ENCODE data around the gene RAET1E. TPM values are rescaled to one million over a fixed set of nuclear protein-coding genes. Genes with fewer than 3 reads are reported as not detected.

Gene RAET1E
- total and polyA plus RNA-seq, 2 donors (not counting 1 experiment from before 2014, with no cell fraction given): not detected

DNA sequence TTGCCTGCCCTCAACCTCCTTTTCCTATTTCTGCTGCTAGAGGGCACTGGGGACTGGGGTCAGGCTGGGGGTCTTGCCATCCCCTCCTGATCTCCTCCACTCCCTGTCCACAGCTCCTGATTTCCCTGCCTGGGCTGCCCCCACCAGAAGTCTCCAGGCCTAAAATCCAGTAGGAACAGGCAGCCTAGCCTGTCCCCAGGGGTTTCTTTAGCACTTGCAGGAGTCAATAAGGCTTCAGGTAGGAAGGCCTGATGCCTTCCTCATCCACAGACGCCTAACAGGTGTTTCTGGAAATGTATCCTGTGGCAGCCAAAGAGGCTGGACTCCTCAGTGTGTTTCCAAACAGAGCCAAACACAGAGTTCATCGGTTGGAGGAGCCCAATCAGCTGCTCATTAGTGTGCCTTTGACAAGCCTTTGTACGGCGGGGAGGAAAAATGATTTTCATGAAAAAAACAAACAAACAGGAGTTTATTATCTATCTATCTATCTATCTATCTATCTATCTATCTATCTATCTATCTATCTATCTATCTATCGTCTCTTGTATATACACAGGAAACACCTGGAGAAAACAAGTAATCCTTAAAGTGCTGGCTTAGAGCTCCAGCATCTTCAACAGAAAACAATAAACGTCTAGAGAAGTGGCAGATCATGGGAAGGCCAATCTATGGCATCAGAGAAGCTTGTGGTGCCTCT is 3.7 kb upstream of the RAET1E start:
- H2AFZ ChIP-seq (ENCODE audit: insufficient read depth, low read depth, low read length, poor library complexity, severe bottlenecking): no peak overlapping the region
- H3K4me1 Mint-ChIP-seq: no peaks in the 10 kb centered on the region
- DNase-seq: no peak
- H3K79me2 ChIP-seq (ENCODE audit: control insufficient read depth, insufficient read depth, low read length): no peaks in the 10 kb centered on the region
- no peak overlapping the region for H3K9ac ChIP-seq (ENCODE audit: low read length)
- H3K9me3 Mint-ChIP-seq (ENCODE audit: insufficient read depth): no peaks in the 10 kb centered on the region
- intact Hi-C loops (cut with micrococcal nuclease): no loop called here
- H3K27me3 Mint-ChIP-seq: peaks cover 29% of the 10 kb centered on the region
- no peak overlapping the region for H3K4me3 ChIP-seq (ENCODE audit: control extremely low read depth in 1 of 5, extremely low read depth in 1 of 5, insufficient read depth in 1 of 5, low read depth in 2 of 5, low read length in 4 of 5)
- no peak for ATAC-seq (ENCODE audit: low read depth)
- CTCF ChIA-PET: no interaction called here
- no peak overlapping the region for H3K4me3 Mint-ChIP-seq
- H4K20me1 ChIP-seq (ENCODE audit: control insufficient read depth, insufficient read depth, low read length, poor library complexity, severe bottlenecking): no peaks in the 10 kb centered on the region
- H3K4me1 ChIP-seq (ENCODE audit: control insufficient read depth in 2 of 2, insufficient read depth in 2 of 2, low read length in 2 of 2): no peaks in the 10 kb centered on the region
- no peak overlapping the region for H3K27ac Mint-ChIP-seq
- 72% methylated on average over 2 of the region's 6 CpGs for WGBS (ENCODE audit: insufficient coverage)
- POLR2A ChIA-PET: no interaction called here
- no peaks in the 10 kb centered on the region for H3K36me3 ChIP-seq (replicated peaks in 1 of 2; ENCODE audit: control extremely low read depth in 1 of 2, control insufficient read depth in 1 of 2, extremely low read depth in 1 of 2, insufficient read depth in 2 of 2, low read length in 1 of 2)
- no peak overlapping the region for H3K4me2 ChIP-seq (replicated peaks; ENCODE audit: low read depth, low read length, poor library complexity, severe bottlenecking)
- no peak overlapping the region for H3K27ac ChIP-seq (ENCODE audit: low read length in 2 of 2)
- no peaks in the 10 kb centered on the region for H3K9me3 ChIP-seq (ENCODE audit: control extremely low read depth in 1 of 3, control insufficient read depth in 2 of 3, insufficient read depth in 1 of 3, low read length in 2 of 3)
- H3K27me3 ChIP-seq (replicated peaks in 1 of 4; ENCODE audit: control extremely low read depth in 1 of 4, control insufficient read depth in 3 of 4, insufficient read depth in 4 of 4, low read length in 3 of 4): peaks cover 0 to 11% (median 0%) of the 10 kb centered on the region in 4 experiments
- TF ChIP-seq EZH2 (IDR thresholded peaks at IDR 0.05; ENCODE audit: borderline replicate concordance, insufficient read depth, low read depth, low read length, poor library complexity, severe bottlenecking): no peak
- TF ChIP-seq, protein P1, sequence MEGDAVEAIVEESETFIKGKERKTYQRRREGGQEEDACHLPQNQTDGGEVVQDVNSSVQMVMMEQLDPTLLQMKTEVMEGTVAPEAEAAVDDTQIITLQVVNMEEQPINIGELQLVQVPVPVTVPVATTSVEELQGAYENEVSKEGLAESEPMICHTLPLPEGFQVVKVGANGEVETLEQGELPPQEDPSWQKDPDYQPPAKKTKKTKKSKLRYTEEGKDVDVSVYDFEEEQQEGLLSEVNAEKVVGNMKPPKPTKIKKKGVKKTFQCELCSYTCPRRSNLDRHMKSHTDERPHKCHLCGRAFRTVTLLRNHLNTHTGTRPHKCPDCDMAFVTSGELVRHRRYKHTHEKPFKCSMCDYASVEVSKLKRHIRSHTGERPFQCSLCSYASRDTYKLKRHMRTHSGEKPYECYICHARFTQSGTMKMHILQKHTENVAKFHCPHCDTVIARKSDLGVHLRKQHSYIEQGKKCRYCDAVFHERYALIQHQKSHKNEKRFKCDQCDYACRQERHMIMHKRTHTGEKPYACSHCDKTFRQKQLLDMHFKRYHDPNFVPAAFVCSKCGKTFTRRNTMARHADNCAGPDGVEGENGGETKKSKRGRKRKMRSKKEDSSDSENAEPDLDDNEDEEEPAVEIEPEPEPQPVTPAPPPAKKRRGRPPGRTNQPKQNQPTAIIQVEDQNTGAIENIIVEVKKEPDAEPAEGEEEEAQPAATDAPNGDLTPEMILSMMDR (IDR thresholded peaks at IDR 0.05): no peak

DNA sequence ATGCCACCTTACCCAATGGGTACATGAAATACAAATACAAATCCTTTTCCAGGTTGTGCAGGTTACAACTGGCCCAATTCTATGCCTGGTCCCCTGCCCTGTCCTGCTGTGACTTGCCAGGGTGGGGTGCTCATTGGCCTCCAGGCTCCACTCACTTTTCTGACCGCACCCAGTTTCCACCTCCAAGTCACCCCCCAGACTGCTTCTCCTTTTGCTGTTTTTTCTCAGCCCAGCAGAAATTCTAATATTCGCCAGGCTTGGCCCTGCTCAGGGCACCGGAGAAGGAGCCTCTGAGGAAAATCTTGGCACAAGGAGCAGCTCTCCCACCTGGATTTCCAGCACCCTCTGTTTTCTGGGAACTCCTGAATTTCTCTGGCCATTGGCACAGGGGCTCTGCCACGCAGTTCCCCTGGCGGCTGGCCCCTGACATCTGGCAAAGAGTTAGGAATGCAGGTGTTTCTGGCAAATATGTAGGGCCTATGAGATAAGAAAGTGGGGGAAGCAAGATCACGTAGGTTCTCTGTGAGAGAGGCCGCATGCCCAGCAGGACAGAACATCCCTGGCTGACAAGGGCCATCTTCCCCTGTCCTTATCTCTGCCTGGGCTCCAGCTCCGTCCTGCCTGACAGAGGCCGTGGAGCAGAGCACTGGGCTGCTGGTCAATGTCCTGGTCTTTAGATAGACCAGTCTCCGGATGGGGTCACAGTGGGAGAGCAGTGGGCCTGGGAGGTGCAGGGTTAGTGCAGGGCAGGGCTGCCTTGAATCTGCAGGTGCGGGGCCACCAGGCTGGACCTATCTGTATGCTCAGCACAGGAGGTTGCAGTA is 2.9 kb upstream of the RAET1E start:
- no peak overlapping the region for H3K4me3 Mint-ChIP-seq
- CTCF ChIA-PET: no interaction called here

More for the DNA sequence above, 2.9 kb upstream of the RAET1E start:
- no peaks in the 10 kb centered on the region for H3K4me1 ChIP-seq (ENCODE audit: control insufficient read depth in 2 of 2, insufficient read depth in 2 of 2, low read length in 2 of 2)
- H4K20me1 ChIP-seq (ENCODE audit: control insufficient read depth, insufficient read depth, low read length, poor library complexity, severe bottlenecking): no peaks in the 10 kb centered on the region
- H2AFZ ChIP-seq (ENCODE audit: insufficient read depth, low read depth, low read length, poor library complexity, severe bottlenecking): no peak overlapping the region
- H3K36me3 ChIP-seq (replicated peaks in 1 of 2; ENCODE audit: control extremely low read depth in 1 of 2, control insufficient read depth in 1 of 2, extremely low read depth in 1 of 2, insufficient read depth in 2 of 2, low read length in 1 of 2): no peaks in the 10 kb centered on the region
- TF ChIP-seq EZH2 (IDR thresholded peaks at IDR 0.05; ENCODE audit: borderline replicate concordance, insufficient read depth, low read depth, low read length, poor library complexity, severe bottlenecking): no peak
- TF ChIP-seq, protein P1 (IDR thresholded peaks at IDR 0.05): no peak
- H3K27me3 ChIP-seq (replicated peaks in 1 of 4; ENCODE audit: control extremely low read depth in 1 of 4, control insufficient read depth in 3 of 4, insufficient read depth in 4 of 4, low read length in 3 of 4): peaks cover 0 to 10% (median 0%) of the 10 kb centered on the region in 4 experiments
- no peak overlapping the region for H3K4me3 ChIP-seq (ENCODE audit: control extremely low read depth in 1 of 5, extremely low read depth in 1 of 5, insufficient read depth in 1 of 5, low read depth in 2 of 5, low read length in 4 of 5)
- H3K9ac ChIP-seq (ENCODE audit: low read length): no peak overlapping the region
- no peaks in the 10 kb centered on the region for H3K4me1 Mint-ChIP-seq
- WGBS (ENCODE audit: insufficient coverage): 93% methylated on average over 11 of the region's 11 CpGs
- POLR2A ChIA-PET: no interaction called here
- no peaks in the 10 kb centered on the region for H3K9me3 ChIP-seq (ENCODE audit: control extremely low read depth in 1 of 3, control insufficient read depth in 2 of 3, insufficient read depth in 1 of 3, low read length in 2 of 3)
- ATAC-seq (ENCODE audit: low read depth) (no peak), DNase-seq (no peak)
- no peak overlapping the region for H3K4me2 ChIP-seq (replicated peaks; ENCODE audit: low read depth, low read length, poor library complexity, severe bottlenecking)
- H3K27me3 Mint-ChIP-seq: peaks cover 36% of the 10 kb centered on the region
- H3K27ac Mint-ChIP-seq: no peak overlapping the region
- no peak overlapping the region for H3K27ac ChIP-seq (ENCODE audit: low read length in 2 of 2)
- H3K79me2 ChIP-seq (ENCODE audit: control insufficient read depth, insufficient read depth, low read length): no peaks in the 10 kb centered on the region
- intact Hi-C loops (cut with micrococcal nuclease): no loop called here
- H3K9me3 Mint-ChIP-seq (ENCODE audit: insufficient read depth): no peaks in the 10 kb centered on the region

All from B cell (primary cell).